Measurements from ENCODE around the gene CSMD2.

- no peak for TF ChIP-seq POLR2A (IDR thresholded peaks at IDR 0.05; ENCODE audit: low read depth, low read length)
- no peak for TF ChIP-seq POLR2AphosphoS5 (IDR thresholded peaks at IDR 0.05; ENCODE audit: low read depth, low read length)
Observed at GRCh38 chr1:34140011-34140676, 24.9 kb downstream of the CSMD2 start.

All from GM12892 (cell line).